A549 (cell line): ENCODE results near the gene ITGA8. TPM values are rescaled to one million over a fixed set of nuclear protein-coding genes. Genes with fewer than 3 reads are reported as not detected.

ENCODE experiments used
- ATAC-seq, 2 experiments: fragments of 200-7000 bp in 1 of 2; fragments of >200 bp in 1 of 2; cut with Nextera tagmentation in 1 of 2; cut with Tn5 transposase in 1 of 2; 3 replicates each; pipeline versions ENCODE4 v1.8.0 to v1.9.1; 2018 to 2020; ENCODE audit warnings: mild to moderate bottlenecking in 1 of 2, moderate library complexity in 1 of 2
- CTCF ChIA-PET: fragments of 300-600 bp; sonication (Branson Sonifier 250); formaldehyde crosslinking; extraction: SDS; loops from one replicate; lab custom pipeline; 2021; ENCODE audit warnings: antibody characterized with exemption, inconsistent platforms; lab: Yijun Ruan, JAX
- POLR2A ChIA-PET: fragments of 350-600 bp; formaldehyde crosslinking; extraction: SDS; loops from one replicate; lab custom pipeline; 2021; ENCODE audit warnings: antibody characterized with exemption, inconsistent platforms; lab: Yijun Ruan, JAX
- DNase-seq, 2 experiments: peaks; one replicate each; pipeline versions ENCODE4 v3.0.0 to v3.0.0-alpha.2; 2011 to 2016; ENCODE audit warnings: low read depth in 1 of 2, low spot score in 1 of 2
- FAIRE-seq: peaks from 2 replicates; lab custom pipeline; 2011; peaks lifted over from hg19 to GRCh38; lab: Jason Lieb, UNC
- H3K27ac ChIP-seq, 2 experiments: fragments of >200 bp; sonication (Bioruptor Twin); formaldehyde crosslinking; 3 replicates each; pipeline ENCODE4 v1.5.1; 2016 to 2017
- H3K4me1 ChIP-seq: fragments of >200 bp; sonication (Bioruptor Twin); formaldehyde crosslinking; 3 replicates; pipeline ENCODE4 v1.6.1; 2016
- H3K4me2 ChIP-seq: fragments of >200 bp; sonication (Bioruptor Twin); formaldehyde crosslinking; 3 replicates; pipeline ENCODE4 v1.6.1; 2016
- H3K4me3 ChIP-seq: fragments of >200 bp; sonication (Bioruptor Twin); formaldehyde crosslinking; 3 replicates; pipeline ENCODE4 v1.5.1; 2016
- H3K9me3 ChIP-seq: fragments of >200 bp; sonication (Bioruptor Twin); formaldehyde crosslinking; 3 replicates; pipeline ENCODE4 v1.6.1; 2016
- BHLHE40 ChIP-seq: IDR thresholded peaks from 2 replicates; pipeline ENCODE4 v1.6.1; 2012; ENCODE audit warnings: low read depth, low read length, inconsistent platforms
- CBX8 ChIP-seq: fragments of 200-600 bp; sonication (generic); IDR thresholded peaks from 2 replicates; pipeline ENCODE4 v1.6.1; 2016
- CHD4 ChIP-seq: fragments of 200-600 bp; sonication (generic); IDR thresholded peaks from 2 replicates; pipeline ENCODE4 v1.6.1; 2016; ENCODE audit warnings: antibody characterized with exemption, mild to moderate bottlenecking, borderline replicate concordance
- GATA3 ChIP-seq: IDR thresholded peaks from 2 replicates; pipeline ENCODE4 v1.6.1; 2012; ENCODE audit warnings: borderline replicate concordance
- HES2 ChIP-seq: fragments of >200 bp; sonication (Bioruptor Twin); formaldehyde crosslinking; IDR thresholded peaks from 2 replicates; pipeline ENCODE4 v1.6.1; 2016
- HMGXB4 ChIP-seq: fragments of 250-450 bp; sonication (Bioruptor Pico); IDR thresholded peaks from 2 replicates; pipeline ENCODE4 v1.5.0; 2021; ENCODE audit warnings: mild to moderate bottlenecking, moderate library complexity, borderline replicate concordance
- HOXA7 ChIP-seq: fragments of 250-450 bp; sonication (Bioruptor Pico); IDR thresholded peaks from 2 replicates; pipeline ENCODE4 v1.5.0; 2020; ENCODE audit warnings: mild to moderate bottlenecking, moderate library complexity
- HOXB13 ChIP-seq: fragments of 250-450 bp; sonication (Bioruptor Pico); IDR thresholded peaks from 2 replicates; pipeline ENCODE4 v1.5.0; 2020; ENCODE audit warnings: low read depth, mild to moderate bottlenecking, moderate library complexity
- JUNB ChIP-seq: fragments of >200 bp; sonication (Bioruptor Twin); formaldehyde crosslinking; IDR thresholded peaks from 2 replicates; pipeline ENCODE4 v1.6.1; 2016
- MAFK ChIP-seq: fragments of 450-650 bp; IDR thresholded peaks from 2 replicates; pipeline ENCODE4 v1.6.1; 2014; ENCODE audit not compliant: partially characterized antibody
- MAZ ChIP-seq: fragments of 150-350 bp; IDR thresholded peaks from 2 replicates; pipeline ENCODE4 v1.6.1; 2014; ENCODE audit warnings: antibody characterized with exemption, low read depth, low read length, borderline replicate concordance
- MYC ChIP-seq: IDR thresholded peaks from 2 replicates; pipeline ENCODE4 v1.6.1; 2012; ENCODE audit warnings: mild to moderate bottlenecking, inconsistent platforms, low read length, improper control_type of control experiment, borderline replicate concordance
- POLR2AphosphoS2 ChIP-seq: conservative IDR thresholded peaks from 2 replicates; pipeline ENCODE4 v1.6.1; 2012; ENCODE audit warnings: low read length, improper control_type of control experiment, inconsistent platforms
- RCOR1 ChIP-seq: fragments of 150-350 bp; IDR thresholded peaks from 2 replicates; pipeline ENCODE4 v1.6.1; 2014; ENCODE audit warnings: antibody characterized with exemption, low read length, low read depth
- RFX5 ChIP-seq: fragments of 450-650 bp; IDR thresholded peaks from 2 replicates; pipeline ENCODE4 v1.7.1; 2014; ENCODE audit warnings: antibody characterized with exemption, mild to moderate bottlenecking, moderate library complexity
- SREBF2 ChIP-seq: fragments of 450-650 bp; IDR thresholded peaks from 2 replicates; pipeline ENCODE4 v1.6.1; 2014; ENCODE audit warnings: mild to moderate bottlenecking, moderate library complexity
- TFCP2L1 ChIP-seq: fragments of 250-450 bp; sonication (Bioruptor Pico); IDR thresholded peaks from 2 replicates; pipeline ENCODE4 v1.5.0; 2021; ENCODE audit warnings: mild to moderate bottlenecking
- TP53 ChIP-seq: fragments of 250-450 bp; sonication (Bioruptor Pico); IDR thresholded peaks from 2 replicates; pipeline ENCODE4 v1.5.0; 2021; ENCODE audit warnings: mild to moderate bottlenecking, moderate library complexity
- USF2 ChIP-seq: fragments of 450-650 bp; IDR thresholded peaks from 2 replicates; pipeline ENCODE4 v1.6.1; 2014; ENCODE audit warnings: antibody characterized with exemption
- ZFP36 ChIP-seq: fragments of 450-650 bp; IDR thresholded peaks from 2 replicates; pipeline ENCODE4 v1.6.1; 2014; ENCODE audit warnings: borderline replicate concordance; ENCODE audit not compliant: partially characterized antibody
- WGBS: methylation state at CpG from one replicate; pipeline ENCODE4 v1.1.6; 2017; ENCODE audit errors: missing lambda C conversion rate; 5-methylcytosine and 5-hydroxymethylcytosine counted together
- polyA plus RNA-seq, 4 experiments: library from polyadenylated mRNA; depleted of rRNA in 3 of 4; stranded (reverse); fragments of >200 nt; fragmentation: RNase III in 1 of 4; extraction: RNeasy Plus Mini Kit Qiagen cat#74134 plus additional on column Dnase treatment in 1 of 4; gene quantifications; 2 replicates in 3 of 4; 3 replicates in 1 of 4; pipeline ENCODE4 v1.2.3, GENCODE V29; 2011 to 2017
- TF ChIP-seq, protein P1 (sequence below): fragments of 150-350 bp; IDR thresholded peaks from 2 replicates; pipeline ENCODE4 v1.6.1; 2014; ENCODE audit warnings: low read depth, mild to moderate bottlenecking, low read length

Gene ITGA8
- polyA plus RNA-seq, 2 of the 4 experiments (the other 2 are of a cell fraction) = 0.12 TPM; not detected in 1

GRCh38 chr10:15562578-15562977 is 157.1 kb downstream of the ITGA8 start:
- no peak overlapping the region for H3K27ac ChIP-seq
- ATAC-seq (no peak), DNase-seq (no peak), FAIRE-seq (no peak)
- 7% methylated on average over 5 of the region's 5 CpGs for WGBS
- CTCF ChIA-PET = interaction anchor here (0.5 kb wide), 1 partner anchor 60 kb away, joined by 3 read pairs; no protein-coding TSS in a partner anchor
- H3K4me1 ChIP-seq = no peaks in the 10 kb centered on the region
- POLR2A ChIA-PET = no interaction called here
- H3K4me3 ChIP-seq = no peak overlapping the region
- no peak overlapping the region for H3K4me2 ChIP-seq
- TF ChIP-seq MAZ (no peak), HOXA7 (CRISPR knock-in tag) (no peak), RCOR1 (no peak), CHD4 (no peak), CBX8 (no peak), SREBF2 (no peak), TFCP2L1 (CRISPR knock-in tag) (no peak), HMGXB4 (CRISPR knock-in tag) (no peak), USF2 (no peak), RFX5 (no peak), POLR2AphosphoS2 (no peak), GATA3 (no peak), ZFP36 (no peak)
- TF ChIP-seq, protein P1, sequence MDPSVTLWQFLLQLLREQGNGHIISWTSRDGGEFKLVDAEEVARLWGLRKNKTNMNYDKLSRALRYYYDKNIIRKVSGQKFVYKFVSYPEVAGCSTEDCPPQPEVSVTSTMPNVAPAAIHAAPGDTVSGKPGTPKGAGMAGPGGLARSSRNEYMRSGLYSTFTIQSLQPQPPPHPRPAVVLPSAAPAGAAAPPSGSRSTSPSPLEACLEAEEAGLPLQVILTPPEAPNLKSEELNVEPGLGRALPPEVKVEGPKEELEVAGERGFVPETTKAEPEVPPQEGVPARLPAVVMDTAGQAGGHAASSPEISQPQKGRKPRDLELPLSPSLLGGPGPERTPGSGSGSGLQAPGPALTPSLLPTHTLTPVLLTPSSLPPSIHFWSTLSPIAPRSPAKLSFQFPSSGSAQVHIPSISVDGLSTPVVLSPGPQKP = no peak
- no peaks in the 10 kb centered on the region for H3K9me3 ChIP-seq

GRCh38 chr10:15562116-15562515 is 157.6 kb downstream of the ITGA8 start:
- Histone ChIP-seq H3K4me2 (no peak overlapping the region), H3K9me3 (no peaks in the 10 kb centered on the region), H3K4me3 (no peak overlapping the region), H3K4me1 (no peaks in the 10 kb centered on the region), H3K27ac (no peak overlapping the region)
- ChIA-PET CTCF (no interaction called here), POLR2A (no interaction called here)
- ATAC-seq = no peak
- 50% methylated on average over 10 of the region's 10 CpGs for WGBS
- no peak for FAIRE-seq
- TF ChIP-seq HES2 = no peak
- no peak for TF ChIP-seq ZFP36
- TF ChIP-seq MAFK = no peak
- no peak for TF ChIP-seq MYC
- no peak for TF ChIP-seq POLR2AphosphoS2
- no peak for TF ChIP-seq HOXB13 (CRISPR knock-in tag)
- no peak for TF ChIP-seq BHLHE40
- no peak for TF ChIP-seq TP53
- TF ChIP-seq JUNB = no peak
- TF ChIP-seq USF2 = no peak
- DNase-seq = no peak
